Immature natural killer cell (primary cell): ENCODE results near the gene TUBA4A. TPM values are rescaled to one million over a fixed set of nuclear protein-coding genes. Genes with fewer than 3 reads are reported as not detected.
A peak's percentile ranks its signal among the peaks of the same experiment; 100 is the strongest.

Source experiments
- DNase-seq, 3 donors: peaks; one replicate each; pipeline ENCODE4 v3.0.0; 2022; ENCODE audit warnings: mixed read lengths in 1 of 3
- H3K27ac Mint-ChIP-seq, 6 donors: one replicate each; pipeline ENCODE4 v1.8.0; 2020; ENCODE audit warnings: mixed read lengths in 6 of 6, mild to moderate bottlenecking in 5 of 6, inconsistent platforms in 4 of 6, moderate library complexity in 3 of 6
- H3K27me3 Mint-ChIP-seq, 3 donors: one replicate each; pipeline ENCODE4 v1.8.0; 2020 to 2021; ENCODE audit warnings: low read depth in 3 of 3, mild to moderate bottlenecking in 3 of 3, mixed read lengths in 3 of 3, moderate library complexity in 3 of 3, inconsistent platforms in 1 of 3
- H3K36me3 Mint-ChIP-seq, 3 donors: one replicate each; pipeline ENCODE4 v1.8.0; 2020; ENCODE audit warnings: mixed read lengths in 3 of 3, inconsistent platforms in 2 of 3, mild to moderate bottlenecking in 2 of 3
- H3K4me1 Mint-ChIP-seq, 2 donors: one replicate each; pipeline ENCODE4 v1.8.0; 2020; ENCODE audit warnings: inconsistent platforms in 2 of 2, mild to moderate bottlenecking in 2 of 2, mixed read lengths in 2 of 2, moderate library complexity in 1 of 2
- H3K4me3 Mint-ChIP-seq, 5 donors: one replicate each; pipeline ENCODE4 v1.8.0; 2020; ENCODE audit warnings: mild to moderate bottlenecking in 5 of 5, mixed read lengths in 5 of 5, inconsistent platforms in 3 of 5, moderate library complexity in 3 of 5
- H3K9me3 Mint-ChIP-seq, 6 donors: one replicate each; pipeline ENCODE4 v1.8.0; 2020; ENCODE audit warnings: mild to moderate bottlenecking in 6 of 6, mixed read lengths in 6 of 6, inconsistent platforms in 4 of 6, moderate library complexity in 3 of 6
- polyA plus RNA-seq, 3 donors: library from polyadenylated mRNA; unstranded; fragments of 300-500 nt; fragmentation: Illumina TruSeq; gene quantifications; one replicate each; pipeline ENCODE4 v1.2.3, GENCODE V29; 2021

The TUBA4A gene
- polyA plus RNA-seq, 3 donors from 2014 or later = 88.6 to 137 (median 124) TPM

DNA sequence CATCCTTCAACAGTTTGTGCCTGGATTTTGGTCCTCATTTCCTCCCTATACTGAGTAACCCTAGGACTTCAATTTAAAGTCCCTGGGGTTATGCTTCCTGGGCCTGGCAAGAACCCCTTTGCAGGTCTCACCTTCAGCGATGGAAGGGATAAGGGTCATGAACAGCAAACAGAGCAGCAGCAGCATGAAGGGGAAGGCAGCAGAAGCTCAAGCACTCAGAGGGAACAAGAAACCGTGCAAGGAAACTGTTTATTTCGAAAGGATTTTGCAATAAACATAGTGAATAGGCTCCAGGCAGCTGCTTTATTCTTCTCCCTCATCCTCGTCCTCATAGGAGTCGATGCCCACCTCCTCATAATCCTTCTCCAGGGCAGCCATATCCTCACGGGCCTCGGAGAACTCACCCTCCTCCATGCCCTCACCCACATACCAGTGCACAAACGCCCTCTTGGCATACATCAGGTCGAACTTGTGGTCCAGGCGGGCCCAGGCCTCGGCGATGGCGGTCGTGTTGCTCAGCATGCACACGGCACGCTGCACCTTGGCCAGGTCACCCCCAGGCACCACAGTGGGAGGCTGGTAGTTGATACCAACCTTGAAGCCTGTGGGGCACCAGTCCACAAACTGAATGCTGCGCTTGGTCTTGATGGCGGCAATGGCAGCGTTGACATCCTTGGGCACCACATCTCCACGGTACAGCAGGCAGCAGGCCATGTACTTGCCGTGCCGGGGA lies 3.5 kb downstream of the TUBA4A start:
- DNase-seq = no peak
- peak overlapping the region; percentile 93 to 98 (median 95) for H3K27ac Mint-ChIP-seq
- no peaks in the 10 kb centered on the region for H3K9me3 Mint-ChIP-seq
- H3K4me1 Mint-ChIP-seq = peaks cover 82% of the 10 kb centered on the region in 2 donors
- peak overlapping the region; percentile 72 to 90 (median 86) for H3K4me3 Mint-ChIP-seq
- peaks cover 0 to 24% (median 12%) of the 10 kb centered on the region in 3 donors for H3K36me3 Mint-ChIP-seq
- H3K27me3 Mint-ChIP-seq = peaks cover 18 to 39% (median 37%) of the 10 kb centered on the region in 3 donors

DNA sequence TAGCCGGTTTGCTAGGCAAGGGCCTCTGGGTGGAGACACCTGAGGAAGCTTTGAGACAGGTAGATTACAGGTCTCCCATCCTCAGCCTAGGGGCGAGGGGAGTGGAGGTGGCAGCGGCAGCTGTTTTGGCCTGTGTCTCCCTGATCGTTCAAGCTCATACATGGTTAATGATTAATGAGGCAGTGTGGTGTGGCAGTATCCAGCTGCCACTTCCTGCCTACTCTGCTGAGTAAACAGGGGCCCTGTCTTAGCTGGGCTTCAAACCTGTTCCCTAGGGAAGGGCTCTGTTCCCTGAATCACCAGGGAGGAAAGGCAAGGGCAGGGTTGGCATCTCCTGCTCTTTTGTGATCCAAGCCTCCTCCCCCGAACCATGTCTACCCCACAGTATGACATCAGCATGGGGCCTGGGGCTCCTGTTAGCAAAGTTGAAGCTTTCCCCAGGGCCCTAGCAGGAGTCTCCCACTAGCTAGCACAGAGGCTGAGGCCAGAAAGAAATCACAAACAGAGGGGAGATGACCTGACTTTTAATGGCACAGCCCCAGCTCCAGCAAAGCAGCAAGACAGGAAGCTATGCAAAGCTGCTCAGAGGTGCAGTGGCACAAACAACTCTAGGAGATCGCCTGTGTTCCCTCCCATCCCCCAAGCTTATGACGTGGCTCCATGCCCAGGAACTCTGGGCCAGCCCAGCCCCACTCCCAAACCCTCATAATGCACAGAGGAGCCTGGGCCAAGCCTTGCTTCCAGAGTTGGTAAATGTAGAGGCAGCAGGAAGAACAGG lies 4.3 kb downstream of the TUBA4A start:
- DNase-seq = peak in 2 of 3 donors; percentile 34 to 44
- Mint-ChIP-seq H3K27me3 (peaks cover 18 to 40% (median 39%) of the 10 kb centered on the region in 3 donors), H3K4me1 (peaks cover 83 to 85% of the 10 kb centered on the region in 2 donors), H3K9me3 (no peaks in the 10 kb centered on the region), H3K36me3 (peaks cover 0 to 24% (median 12%) of the 10 kb centered on the region in 3 donors), H3K27ac (peak overlapping the region; percentile 93 to 98 (median 95)), H3K4me3 (peak overlapping the region; percentile 72 to 90 (median 81))

DNA sequence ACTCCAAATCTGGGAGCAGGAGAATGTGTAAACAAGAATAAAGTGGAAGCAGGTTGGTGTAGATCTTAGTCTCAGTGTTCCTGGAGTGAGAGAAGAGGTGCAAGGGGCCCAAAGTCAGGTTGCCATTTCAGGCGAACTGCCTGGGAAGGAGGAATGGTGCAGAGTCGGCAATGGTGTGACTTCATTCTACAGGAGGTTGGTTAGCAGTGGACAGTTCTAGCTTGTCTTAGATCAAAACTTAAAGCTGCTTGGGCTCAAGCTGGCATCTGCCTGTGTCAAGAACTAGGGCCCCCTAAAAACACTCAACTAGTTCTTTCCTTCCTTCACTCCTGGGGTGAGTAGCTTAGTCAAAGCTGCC lies 4.9 kb downstream of the TUBA4A start:
- no peaks in the 10 kb centered on the region for H3K9me3 Mint-ChIP-seq
- H3K36me3 Mint-ChIP-seq = peaks cover 0 to 24% (median 12%) of the 10 kb centered on the region in 3 donors
- DNase-seq = no peak
- H3K27me3 Mint-ChIP-seq = peaks cover 18 to 39% (median 38%) of the 10 kb centered on the region in 3 donors
- H3K27ac Mint-ChIP-seq = peak overlapping the region; percentile 93 to 98 (median 95)
- H3K4me1 Mint-ChIP-seq = peaks cover 85% of the 10 kb centered on the region in 2 donors
- peak overlapping the region; percentile 72 to 90 (median 81) for H3K4me3 Mint-ChIP-seq

DNA sequence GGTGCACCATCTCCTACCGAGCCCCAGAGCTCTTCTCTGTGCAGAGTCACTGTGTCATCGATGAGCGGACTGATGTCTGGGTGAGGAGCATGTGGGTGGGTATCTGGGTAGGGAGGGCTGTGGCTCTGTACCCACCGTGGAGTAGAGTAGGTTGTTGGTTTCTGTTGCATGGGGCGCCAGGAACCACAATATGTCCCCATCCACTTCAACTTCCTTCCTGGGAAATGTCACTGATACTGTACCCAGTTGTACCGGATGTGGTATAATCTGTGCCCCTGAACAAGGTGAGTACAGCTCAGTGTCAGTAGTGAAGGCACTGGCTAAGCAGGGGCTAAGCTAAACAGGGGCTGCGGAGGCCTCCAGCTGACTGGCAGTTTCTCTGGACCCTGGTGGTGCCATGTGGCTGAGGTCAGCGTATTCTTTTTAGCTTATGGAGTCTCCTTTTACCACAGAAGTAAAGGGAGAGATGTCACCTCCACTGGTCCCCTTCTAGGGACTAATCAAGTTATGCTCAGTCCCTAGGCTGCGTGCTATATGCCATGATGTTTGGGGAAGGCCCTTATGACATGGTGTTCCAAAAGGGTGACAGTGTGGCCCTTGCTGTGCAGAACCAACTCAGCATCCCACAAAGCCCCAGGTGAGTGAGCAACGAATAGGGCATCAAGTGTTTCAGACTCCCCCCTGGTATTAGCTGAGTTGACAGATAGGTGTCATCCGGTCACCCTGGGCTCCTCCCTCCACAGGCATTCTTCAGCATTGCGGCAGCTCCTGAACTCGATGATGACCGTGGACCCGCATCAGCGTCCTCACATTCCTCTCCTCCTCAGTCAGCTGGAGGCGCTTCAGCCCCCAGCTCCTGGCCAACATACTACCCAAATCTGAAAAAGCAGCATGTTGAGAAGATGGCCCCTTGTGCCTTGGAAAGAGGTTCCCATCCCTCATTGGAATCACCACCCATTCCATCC lies 5.8 kb downstream of the TUBA4A start:
- peaks cover 18 to 36% (median 32%) of the 10 kb centered on the region in 3 donors for H3K27me3 Mint-ChIP-seq
- H3K9me3 Mint-ChIP-seq = no peaks in the 10 kb centered on the region
- H3K36me3 Mint-ChIP-seq = peaks cover 0 to 24% (median 12%) of the 10 kb centered on the region in 3 donors
- H3K4me3 Mint-ChIP-seq = peak overlapping the region; percentile 72 to 93 (median 89)
- H3K4me1 Mint-ChIP-seq = peaks cover 89 to 90% of the 10 kb centered on the region in 2 donors
- peak overlapping the region; percentile 93 to 98 (median 96) for H3K27ac Mint-ChIP-seq
- DNase-seq = peak; percentile 65 to 77 (median 67)

DNA sequence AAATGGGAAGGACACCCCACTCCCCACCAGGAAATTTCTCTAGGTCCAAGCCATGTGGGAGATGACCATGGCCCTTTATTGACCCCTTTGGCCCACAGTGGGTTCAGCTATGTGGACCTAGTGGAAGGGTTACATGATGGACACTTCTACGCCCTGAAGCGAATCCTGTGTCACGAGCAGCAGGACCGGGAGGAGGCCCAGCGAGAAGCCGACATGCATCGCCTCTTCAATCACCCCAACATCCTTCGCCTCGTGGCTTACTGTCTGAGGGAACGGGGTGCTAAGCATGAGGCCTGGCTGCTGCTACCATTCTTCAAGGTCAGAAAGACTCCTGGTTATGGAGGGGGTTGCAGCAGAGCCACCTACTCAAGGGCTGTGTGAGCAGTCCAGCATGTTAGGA lies 7.2 kb downstream of the TUBA4A start:
- Mint-ChIP-seq H3K36me3 (peaks cover 0 to 24% (median 12%) of the 10 kb centered on the region in 3 donors), H3K4me1 (peaks cover 76 to 79% of the 10 kb centered on the region in 2 donors), H3K4me3 (peak overlapping the region; percentile 57 to 93 (median 90)), H3K9me3 (no peaks in the 10 kb centered on the region), H3K27ac (peak overlapping the region; percentile 93 to 98 (median 96)), H3K27me3 (peaks cover 12 to 31% (median 26%) of the 10 kb centered on the region in 3 donors)
- no peak for DNase-seq

DNA sequence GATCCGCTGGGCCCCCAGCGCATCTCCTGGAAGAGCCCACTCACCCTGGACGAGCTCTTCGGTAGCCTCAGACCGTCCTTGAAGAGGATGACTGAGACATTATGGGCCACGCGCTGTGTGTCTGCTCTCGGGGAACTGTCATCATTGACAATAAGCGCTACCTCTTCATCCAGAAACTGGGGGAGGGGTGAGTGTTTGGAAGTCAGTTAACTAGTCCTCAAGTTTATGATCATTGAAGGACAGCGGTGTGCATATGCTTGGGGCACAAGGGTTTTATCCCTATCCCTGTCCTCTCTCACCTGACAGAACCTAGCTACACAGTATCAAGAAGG lies 7.9 kb downstream of the TUBA4A start:
- H3K36me3 Mint-ChIP-seq = peaks cover 0 to 20% (median 12%) of the 10 kb centered on the region in 3 donors
- peak overlapping the region; percentile 93 to 98 (median 98) for H3K27ac Mint-ChIP-seq
- H3K27me3 Mint-ChIP-seq = peaks cover 12 to 31% (median 26%) of the 10 kb centered on the region in 3 donors
- DNase-seq = no peak
- peaks cover 69 to 72% of the 10 kb centered on the region in 2 donors for H3K4me1 Mint-ChIP-seq
- H3K9me3 Mint-ChIP-seq = no peaks in the 10 kb centered on the region
- peak overlapping the region; percentile 89 to 93 (median 90) for H3K4me3 Mint-ChIP-seq

DNA sequence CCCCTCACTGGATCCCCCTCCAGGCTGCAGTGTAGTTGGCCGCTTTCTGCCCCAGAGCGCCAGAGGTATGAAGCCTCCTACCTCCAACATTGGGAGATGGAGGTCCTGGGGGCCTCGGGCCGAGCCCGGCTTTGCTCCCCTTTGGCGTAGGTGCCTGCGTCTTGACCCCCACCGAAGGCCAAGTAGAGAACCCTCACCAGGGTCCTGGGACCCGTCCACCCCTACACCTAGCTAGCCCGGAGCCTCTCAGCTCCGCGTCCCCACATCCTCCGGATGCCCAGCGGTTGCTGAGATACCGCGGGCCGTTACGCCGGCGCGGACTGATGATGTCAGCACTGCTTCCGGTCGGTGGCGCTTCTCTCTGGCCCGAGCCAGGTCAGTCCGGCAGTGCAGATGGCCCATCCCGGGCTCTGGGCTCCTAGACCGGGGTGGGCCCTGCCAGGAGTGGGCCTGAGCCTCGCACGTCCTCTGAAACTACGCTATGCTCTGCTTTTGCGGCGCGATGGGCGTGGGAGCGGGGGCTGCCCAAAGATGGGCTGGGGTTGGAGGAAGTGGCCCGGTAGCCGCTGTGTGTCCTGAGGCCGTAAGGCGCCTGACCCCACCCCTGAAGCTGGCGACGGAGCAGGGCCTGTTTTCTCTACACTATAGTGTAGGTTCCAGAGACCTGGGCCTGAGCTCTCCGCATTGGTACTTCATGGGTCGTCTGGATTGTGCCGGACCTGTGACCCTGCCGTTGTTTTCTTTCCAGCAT lies 8.4 kb downstream of the TUBA4A start, which contains the start of the genes GLB1L and STK16:
TSS of gene GLB1L (minus strand) at position 297 of the 751 bp plus-strand sequence. CDS start 1,871 bp downstream, outside the sequence.
TSS of gene STK16 (plus strand) at position 332 of the 751 bp plus-strand sequence. CDS start 521 bp downstream, outside the sequence.
- peak within 1 kb of the TSS; percentile 89 to 93 (median 90) for H3K4me3 Mint-ChIP-seq
- peak; percentile 92 to 93 (median 93) for DNase-seq
- H3K27ac Mint-ChIP-seq = peak within 1 kb of the TSS; percentile 93 to 98 (median 98)
- H3K27me3 Mint-ChIP-seq = peaks cover 12 to 31% (median 26%) of the 10 kb centered on the region in 3 donors
- H3K9me3 Mint-ChIP-seq = no peaks in the 10 kb centered on the region
- H3K36me3 Mint-ChIP-seq = peaks cover 0 to 16% (median 12%) of the 10 kb centered on the region in 3 donors
- H3K4me1 Mint-ChIP-seq = peaks cover 63 to 67% of the 10 kb centered on the region in 2 donors

DNA sequence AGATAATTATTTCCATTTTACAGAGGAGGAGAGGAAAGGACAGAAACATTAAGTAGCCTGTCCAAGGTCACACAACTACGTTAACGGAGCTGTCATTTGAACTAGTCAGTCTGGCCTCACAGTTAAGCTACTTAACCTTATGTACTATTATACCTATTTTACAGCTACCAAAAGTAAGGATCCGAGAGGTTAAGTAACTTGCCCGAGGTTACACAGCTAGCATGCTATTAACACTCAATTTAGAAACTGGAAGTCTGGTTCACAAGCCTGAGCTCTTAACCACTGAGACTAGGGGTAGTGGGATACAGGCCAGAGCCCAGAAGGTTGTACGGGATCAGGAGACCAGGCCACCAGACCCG lies 8.9 kb downstream of the TUBA4A start:
- Mint-ChIP-seq H3K27ac (peak overlapping the region; percentile 93 to 98 (median 98)), H3K27me3 (peaks cover 12 to 31% (median 26%) of the 10 kb centered on the region in 3 donors), H3K4me3 (peak overlapping the region; percentile 89 to 93 (median 90)), H3K4me1 (peaks cover 58 to 61% of the 10 kb centered on the region in 2 donors), H3K36me3 (peaks cover 3 to 13% (median 8%) of the 10 kb centered on the region in 3 donors), H3K9me3 (no peaks in the 10 kb centered on the region)
- no peak for DNase-seq

DNA sequence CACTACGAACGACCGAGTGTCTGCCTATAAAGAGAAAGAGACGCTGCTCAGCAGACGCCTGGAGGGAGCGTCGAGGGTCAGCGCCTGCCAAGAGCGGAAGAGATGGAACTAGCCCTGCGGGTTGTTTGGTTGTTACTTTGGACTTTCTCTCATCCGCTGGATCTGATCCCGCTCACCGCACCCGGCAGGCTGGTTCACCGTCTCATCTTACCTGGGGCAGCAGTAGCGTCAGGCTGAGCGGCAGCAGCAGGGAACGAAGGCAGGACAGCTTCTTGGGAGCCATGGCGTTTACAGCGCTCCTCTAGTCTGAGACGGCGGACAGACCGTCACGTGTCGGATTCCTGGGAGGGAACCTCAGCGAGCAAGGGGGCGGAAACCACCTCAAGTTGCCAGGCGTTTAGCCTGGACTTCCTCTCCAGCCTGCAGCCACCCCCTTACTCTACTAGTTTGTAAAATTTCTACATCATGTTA lies 10.4 kb downstream of the TUBA4A start:
- Mint-ChIP-seq H3K9me3 (no peaks in the 10 kb centered on the region), H3K4me3 (peak overlapping the region in 4 of 5 donors; percentile 46 to 68 (median 49)), H3K27ac (peak overlapping the region in 5 of 6 donors; percentile 20 to 86 (median 68)), H3K4me1 (peaks cover 43 to 47% of the 10 kb centered on the region in 2 donors), H3K27me3 (peaks cover 12 to 31% (median 25%) of the 10 kb centered on the region in 3 donors), H3K36me3 (peaks cover 0 to 7% (median 7%) of the 10 kb centered on the region in 3 donors)
- DNase-seq = no peak

DNA sequence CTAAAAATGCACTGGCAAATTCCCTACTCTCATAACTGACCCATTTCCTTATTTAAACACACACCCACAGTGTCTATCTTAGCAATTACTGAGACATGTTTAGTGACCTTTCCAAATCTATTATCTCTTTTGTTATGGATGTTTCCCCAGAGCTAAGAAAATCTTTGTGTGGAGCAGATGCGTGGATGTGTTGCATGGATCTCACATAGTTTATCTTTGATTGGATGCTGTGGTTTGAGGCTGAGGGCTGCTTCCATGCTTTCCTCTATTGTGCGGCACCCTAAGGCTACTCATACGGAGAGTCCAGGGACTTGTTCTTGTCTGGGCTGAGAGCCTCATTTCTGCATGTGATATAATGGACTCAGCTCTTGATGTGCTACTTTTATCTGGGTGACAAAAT lies 19.4 kb downstream of the TUBA4A start:
- H3K9me3 Mint-ChIP-seq = no peaks in the 10 kb centered on the region
- peaks cover 25 to 35% of the 10 kb centered on the region in 2 donors for H3K4me1 Mint-ChIP-seq
- H3K27me3 Mint-ChIP-seq = peaks cover 4 to 7% (median 5%) of the 10 kb centered on the region in 3 donors
- no peak for DNase-seq
- no peak overlapping the region for H3K27ac Mint-ChIP-seq
- peaks cover 35 to 55% (median 35%) of the 10 kb centered on the region in 3 donors for H3K36me3 Mint-ChIP-seq
- H3K4me3 Mint-ChIP-seq = no peak overlapping the region

DNA sequence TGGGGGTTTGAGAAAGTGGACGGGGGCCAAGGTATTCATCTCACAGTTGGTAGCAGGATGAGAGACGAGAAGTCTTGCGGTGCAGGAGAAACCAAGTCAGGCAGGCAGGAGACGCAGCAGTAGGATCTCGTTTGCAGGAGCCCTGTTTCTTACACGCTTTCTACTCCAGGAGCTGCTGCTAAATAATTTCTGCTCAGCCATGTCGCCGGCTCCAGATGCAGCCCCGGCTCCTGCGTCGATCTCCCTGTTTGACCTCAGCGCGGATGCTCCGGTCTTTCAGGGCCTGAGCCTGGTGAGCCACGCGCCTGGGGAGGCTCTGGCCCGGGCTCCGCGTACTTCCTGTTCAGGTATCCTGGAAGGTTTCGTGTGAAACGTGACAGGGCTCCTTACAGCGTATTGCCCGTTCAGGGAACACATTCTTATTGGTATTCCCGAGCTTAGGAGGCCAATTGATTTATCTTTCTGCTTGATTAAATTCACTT lies 23.6 kb downstream of the TUBA4A start:
- peaks cover 4 to 8% (median 6%) of the 10 kb centered on the region in 3 donors for H3K27me3 Mint-ChIP-seq
- H3K4me1 Mint-ChIP-seq = peaks cover 48 to 64% of the 10 kb centered on the region in 2 donors
- H3K36me3 Mint-ChIP-seq = peaks cover 24 to 40% (median 25%) of the 10 kb centered on the region in 3 donors
- DNase-seq = peak in 1 of 3 donors; percentile 38
- peak overlapping the region; percentile 92 to 98 (median 96) for H3K27ac Mint-ChIP-seq
- no peaks in the 10 kb centered on the region for H3K9me3 Mint-ChIP-seq
- H3K4me3 Mint-ChIP-seq = peak overlapping the region; percentile 91 to 98 (median 96)
